Lung (tissue), 12 donors: Measurements from ENCODE around the gene QPRT. TPM values are rescaled to one million over a fixed set of nuclear protein-coding genes. Genes with fewer than 3 reads are reported as not detected.
"Not testable (repeated sequence)": the region's sequence is repeated elsewhere in the genome, so short reads cannot be mapped to it uniquely, and the experiment has no call there.

ENCODE experiments used
- ATAC-seq: fragments of 200-7000 bp; cut with Tn5 transposase; one replicate; pipeline ENCODE4 v1.9.1; 2020; ENCODE audit warnings: moderate number of reproducible peaks; ENCODE audit not compliant: insufficient read depth, low FRiP score
- DNase-seq, 3 donors: peaks; one replicate each; pipeline ENCODE4 v3.0.0-alpha.2; 2013 to 2017
- H3K27ac ChIP-seq, 2 donors: one replicate each; pipeline ENCODE4 v1.5.1; 2013; ENCODE audit warnings: mild to moderate bottlenecking in 2 of 2, moderate library complexity in 2 of 2, control low read depth in 1 of 2, inconsistent platforms in 1 of 2, low read depth in 1 of 2, low read length in 1 of 2
- H3K27me3 ChIP-seq, 3 donors: one replicate each; pipeline ENCODE4 v1.5.1; 2013; ENCODE audit warnings: low read length in 2 of 3; ENCODE audit not compliant: control insufficient read depth in 3 of 3, insufficient read depth in 3 of 3
- H3K36me3 ChIP-seq, 4 donors: one replicate each; pipeline ENCODE4 v1.5.1; 2013; ENCODE audit warnings: low read length in 4 of 4, mild to moderate bottlenecking in 1 of 4, moderate library complexity in 1 of 4; ENCODE audit not compliant: control insufficient read depth in 4 of 4, insufficient read depth in 4 of 4
- H3K4me1 ChIP-seq, 5 donors: one replicate each; pipeline ENCODE4 v1.5.1; 2013; ENCODE audit warnings: low read length in 5 of 5, mild to moderate bottlenecking in 2 of 5, moderate library complexity in 1 of 5; ENCODE audit not compliant: control insufficient read depth in 5 of 5, insufficient read depth in 5 of 5
- H3K4me3 ChIP-seq: one replicate; pipeline ENCODE4 v1.5.1; 2013; ENCODE audit warnings: mild to moderate bottlenecking, control low read depth, moderate library complexity
- H3K9ac ChIP-seq, 2 donors: one replicate each; pipeline ENCODE4 v1.5.1; 2013; ENCODE audit warnings: low read length in 2 of 2, control low read depth in 1 of 2; ENCODE audit not compliant: insufficient read depth in 1 of 2
- H3K9me3 ChIP-seq, 4 donors: one replicate each; pipeline ENCODE4 v1.5.1; 2013; ENCODE audit warnings: low read length in 3 of 4, mild to moderate bottlenecking in 1 of 4, moderate library complexity in 1 of 4; ENCODE audit not compliant: control insufficient read depth in 4 of 4, insufficient read depth in 3 of 4
- WGBS, 2 donors: extraction: QIAGEN DNeasy Blood & Tissue Kit; methylation state at CpG; one replicate each; pipeline ENCODE4 v1.1.7; 2013; 5-methylcytosine and 5-hydroxymethylcytosine counted together
- polyA plus RNA-seq, 2 donors: library from polyadenylated mRNA; stranded (reverse); fragments of 200-250 nt; gene quantifications; one replicate each; pipeline ENCODE4 v1.2.1, GENCODE V29; 2013
- total RNA-seq, 2 donors: library from RNA; depleted of rRNA in 1 of 2; stranded (reverse); fragments of >200 nt in 1 of 2; gene quantifications; one replicate each; pipeline ENCODE4 v1.2.1, GENCODE V29; 2014 to 2021
- TF ChIP-seq, protein P1 (sequence below): IDR thresholded peaks from 2 replicates; pipeline ENCODE4 v1.5.1; 2012; ENCODE audit warnings: mild to moderate bottlenecking; ENCODE audit errors: control extremely low read depth, extremely low read depth
- donor health status: control.
- donor health status: control.
- donor health status: Bipolar disorder and iron deficiency.
- donor health status: healthy.
- donor health status: DM: yes; HTN: yes; CAD: no.

QPRT gene
- total and polyA plus RNA-seq, 4 donors, result 8.7 to 23.1 (median 15.8) TPM

DNA sequence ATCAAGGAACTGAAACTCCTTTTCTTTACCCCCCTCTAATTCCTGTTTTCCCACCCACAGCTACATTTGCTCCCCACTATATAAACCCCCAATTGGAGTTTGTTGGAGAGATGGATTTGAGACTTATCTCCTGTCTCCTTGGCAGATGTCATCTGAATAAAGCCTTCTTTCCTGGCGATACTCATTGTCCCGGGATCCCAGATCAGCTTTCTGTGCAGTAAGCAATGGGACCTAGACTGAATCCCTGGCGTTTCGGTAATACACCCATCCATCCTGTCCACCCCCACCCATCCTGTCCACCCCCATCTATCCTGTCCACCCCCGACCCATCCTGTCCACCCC lies 22.2 kb downstream of the QPRT start:
- TF ChIP-seq, protein P1, sequence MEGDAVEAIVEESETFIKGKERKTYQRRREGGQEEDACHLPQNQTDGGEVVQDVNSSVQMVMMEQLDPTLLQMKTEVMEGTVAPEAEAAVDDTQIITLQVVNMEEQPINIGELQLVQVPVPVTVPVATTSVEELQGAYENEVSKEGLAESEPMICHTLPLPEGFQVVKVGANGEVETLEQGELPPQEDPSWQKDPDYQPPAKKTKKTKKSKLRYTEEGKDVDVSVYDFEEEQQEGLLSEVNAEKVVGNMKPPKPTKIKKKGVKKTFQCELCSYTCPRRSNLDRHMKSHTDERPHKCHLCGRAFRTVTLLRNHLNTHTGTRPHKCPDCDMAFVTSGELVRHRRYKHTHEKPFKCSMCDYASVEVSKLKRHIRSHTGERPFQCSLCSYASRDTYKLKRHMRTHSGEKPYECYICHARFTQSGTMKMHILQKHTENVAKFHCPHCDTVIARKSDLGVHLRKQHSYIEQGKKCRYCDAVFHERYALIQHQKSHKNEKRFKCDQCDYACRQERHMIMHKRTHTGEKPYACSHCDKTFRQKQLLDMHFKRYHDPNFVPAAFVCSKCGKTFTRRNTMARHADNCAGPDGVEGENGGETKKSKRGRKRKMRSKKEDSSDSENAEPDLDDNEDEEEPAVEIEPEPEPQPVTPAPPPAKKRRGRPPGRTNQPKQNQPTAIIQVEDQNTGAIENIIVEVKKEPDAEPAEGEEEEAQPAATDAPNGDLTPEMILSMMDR, result no peak
- H3K27ac ChIP-seq, result no peak overlapping the region
- no peaks in the 10 kb centered on the region for H3K4me1 ChIP-seq
- H3K9me3 ChIP-seq, result peaks cover 0 to 2% (median 0%) of the 10 kb centered on the region in 4 donors
- H3K27me3 ChIP-seq, result no peaks in the 10 kb centered on the region
- no peak for ATAC-seq
- H3K9ac ChIP-seq, result no peak overlapping the region
- peaks cover 0 to 9% (median 2%) of the 10 kb centered on the region in 4 donors for H3K36me3 ChIP-seq
- DNase-seq, result no peak
- 76 to 91% methylated on average over 5 of the region's 5 CpGs for WGBS, 2 donors
- no peak overlapping the region for H3K4me3 ChIP-seq

DNA sequence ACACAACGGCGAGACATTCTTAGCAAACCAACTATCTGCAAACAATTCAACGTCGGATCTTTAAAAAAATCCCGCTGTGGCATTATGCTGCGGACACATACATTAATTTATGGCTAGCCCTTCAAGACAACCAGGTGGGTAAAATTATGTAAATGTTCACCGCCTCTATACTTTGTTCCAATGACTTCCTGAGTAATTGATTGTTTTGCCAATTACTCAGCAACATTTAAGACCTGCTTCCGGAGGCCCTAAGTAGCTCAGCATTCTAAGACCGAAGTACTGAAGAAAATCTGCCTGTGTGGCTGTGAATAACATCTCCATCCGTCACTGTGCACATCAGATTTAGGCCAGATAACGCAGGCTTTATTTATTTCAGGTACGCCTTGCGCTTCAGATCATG lies 23.3 kb downstream of the QPRT start:
- WGBS, 2 donors, result 31 to 53% methylated on average over 13 of the region's 13 CpGs
- Histone ChIP-seq H3K9ac (no peak overlapping the region), H3K36me3 (peaks cover 0 to 3% (median 1%) of the 10 kb centered on the region in 4 donors), H3K4me1 (no peaks in the 10 kb centered on the region), H3K27ac (no peak overlapping the region), H3K27me3 (no peaks in the 10 kb centered on the region), H3K4me3 (no peak overlapping the region), H3K9me3 (peaks cover 0 to 2% (median 0%) of the 10 kb centered on the region in 4 donors)
- no peak for ATAC-seq
- DNase-seq, result no peak
- TF ChIP-seq, protein P1, result no peak

DNA sequence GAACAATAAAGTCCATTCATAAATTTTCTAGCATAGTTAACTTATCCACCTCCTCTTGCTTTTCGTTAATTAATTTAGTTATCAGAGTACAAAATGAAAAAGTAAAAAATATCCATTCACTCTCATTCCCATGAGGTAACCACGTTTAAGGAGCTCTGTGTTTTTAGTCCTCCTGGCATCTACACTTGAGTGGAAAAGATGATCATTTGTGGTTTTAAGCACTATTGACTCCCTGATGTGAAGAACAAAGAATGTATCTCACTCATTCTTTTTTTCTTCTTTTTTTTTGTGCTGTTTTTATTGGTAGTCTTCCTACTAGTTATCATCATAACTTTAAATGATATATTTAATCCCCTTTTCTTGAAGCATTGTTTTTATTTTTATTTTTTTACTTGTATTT lies 26.1 kb downstream of the QPRT start:
- DNase-seq, result no peak
- no peaks in the 10 kb centered on the region for H3K9me3 ChIP-seq
- H3K4me1 ChIP-seq, result peaks cover 0 to 2% (median 0%) of the 10 kb centered on the region in 5 donors
- TF ChIP-seq, protein P1, result no peak
- H3K36me3 ChIP-seq, result no peaks in the 10 kb centered on the region
- 74 to 93% methylated on average over 2 of the region's 2 CpGs for WGBS, 2 donors
- H3K27ac ChIP-seq, result no peak overlapping the region
- no peak overlapping the region for H3K9ac ChIP-seq
- H3K27me3 ChIP-seq, result no peaks in the 10 kb centered on the region
- no peak for ATAC-seq
- H3K4me3 ChIP-seq, result no peak overlapping the region

DNA sequence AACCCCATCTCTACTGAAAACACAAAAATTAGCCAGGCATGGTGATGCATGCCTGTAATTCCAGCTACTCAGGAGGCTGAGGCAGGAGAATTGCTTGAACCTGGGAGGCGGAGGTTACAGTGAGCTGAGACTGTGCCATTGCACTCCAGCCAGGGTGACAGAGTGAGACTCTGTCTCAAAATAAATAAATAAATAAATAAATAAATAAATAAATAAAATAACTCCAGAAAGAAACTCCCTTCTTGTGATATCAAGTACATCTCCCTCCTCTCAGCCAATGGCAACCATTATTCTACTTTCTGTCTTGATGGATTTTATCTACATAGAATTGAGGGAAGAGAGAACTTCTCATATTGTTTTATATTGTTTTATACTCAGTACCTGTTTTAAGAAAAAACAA lies 28.2 kb downstream of the QPRT start:
- ATAC-seq, H3K36me3 ChIP-seq: not testable (repeated sequence)

More for the DNA sequence above, 28.2 kb downstream of the QPRT start:
- H3K9me3 ChIP-seq, H3K4me3 ChIP-seq, H3K4me1 ChIP-seq, H3K9ac ChIP-seq, H3K27ac ChIP-seq, DNase-seq, H3K27me3 ChIP-seq: not testable (repeated sequence)
- 98 to 100% methylated on average over 1 of the region's 1 CpG for WGBS, 2 donors
